ENCODE measurements around the gene SLC6A3. TPM values are rescaled to one million over a fixed set of nuclear protein-coding genes. Genes with fewer than 3 reads are reported as not detected.

Gene SLC6A3
- total and polyA plus RNA-seq, 2 donors (not counting 1 experiment from before 2014, with no cell fraction given): 0.01 to 0.15 TPM

- Histone ChIP-seq H3K9me3 (ENCODE audit: control extremely low read depth in 1 of 3, control insufficient read depth in 2 of 3, insufficient read depth in 1 of 3, low read length in 2 of 3) (peaks cover 0 to 7% (median 3%) of the 10 kb centered on the region in 3 donors), H3K27me3 (replicated peaks in 1 of 4; ENCODE audit: control extremely low read depth in 1 of 4, control insufficient read depth in 3 of 4, insufficient read depth in 4 of 4, low read length in 3 of 4) (peaks cover 0 to 3% (median 0%) of the 10 kb centered on the region in 4 experiments), H3K9ac (ENCODE audit: low read length) (no peak overlapping the region), H3K4me3 (ENCODE audit: control extremely low read depth in 1 of 5, extremely low read depth in 1 of 5, insufficient read depth in 1 of 5, low read depth in 2 of 5, low read length in 4 of 5) (no peak overlapping the region), H3K4me1 (ENCODE audit: control insufficient read depth in 2 of 2, insufficient read depth in 2 of 2, low read length in 2 of 2) (peaks cover 17 to 28% of the 10 kb centered on the region in 2 donors), H3K4me2 (replicated peaks; ENCODE audit: low read depth, low read length, poor library complexity, severe bottlenecking) (no peak overlapping the region), H2AFZ (ENCODE audit: insufficient read depth, low read depth, low read length, poor library complexity, severe bottlenecking) (no peak overlapping the region), H4K20me1 (ENCODE audit: control insufficient read depth, insufficient read depth, low read length, poor library complexity, severe bottlenecking) (no peaks in the 10 kb centered on the region), H3K27ac (ENCODE audit: low read length in 2 of 2) (no peak overlapping the region), H3K36me3 (replicated peaks in 1 of 2; ENCODE audit: control extremely low read depth in 1 of 2, control insufficient read depth in 1 of 2, extremely low read depth in 1 of 2, insufficient read depth in 2 of 2, low read length in 1 of 2) (no peaks in the 10 kb centered on the region), H3K79me2 (ENCODE audit: control insufficient read depth, insufficient read depth, low read length) (no peaks in the 10 kb centered on the region)
- Mint-ChIP-seq H3K9me3 (ENCODE audit: insufficient read depth) (no peaks in the 10 kb centered on the region), H3K4me1 (peaks cover 36% of the 10 kb centered on the region), H3K4me3 (no peak overlapping the region), H3K27me3 (peaks cover 7% of the 10 kb centered on the region), H3K27ac (no peak overlapping the region)
- DNase-seq (no peak), ATAC-seq (ENCODE audit: low read depth) (no peak)
- intact Hi-C loops (cut with micrococcal nuclease): loop anchor here (10.0 kb wide), 1 partner anchor 210 kb away; no protein-coding TSS in a partner anchor
- WGBS (ENCODE audit: insufficient coverage): 96% methylated on average over 5 of the region's 10 CpGs
- ChIA-PET CTCF (interaction anchor here (0.7 to 2.3 kb wide), 6 partner anchors 13 to 210 kb away, joined by 3 to 9 read pairs (median 4); partner anchors contain the start of gene CLPTM1L), POLR2A (interaction anchor here (0.6 to 3.4 kb wide), 3 partner anchors 13 to 85 kb away, joined by 3 to 26 read pairs (median 16); partner anchors contain the start of gene CLPTM1L)
- TF ChIP-seq EZH2 (IDR thresholded peaks at IDR 0.05; ENCODE audit: borderline replicate concordance, insufficient read depth, low read depth, low read length, poor library complexity, severe bottlenecking) (no peak), CTCF (IDR thresholded peaks at IDR 0.05) (no peak)
Measured at GRCh38 chr5:1384521-1384920, 60.7 kb downstream of the SLC6A3 start.

- no peak overlapping the region for H3K27ac ChIP-seq (ENCODE audit: low read length in 2 of 2)
- intact Hi-C loops (cut with micrococcal nuclease): loop anchor here (10.0 kb wide), 1 partner anchor 211 kb away; no protein-coding TSS in a partner anchor
- no peak overlapping the region for H3K4me3 ChIP-seq (ENCODE audit: control extremely low read depth in 1 of 5, extremely low read depth in 1 of 5, insufficient read depth in 1 of 5, low read depth in 2 of 5, low read length in 4 of 5)
- peaks cover 17 to 28% of the 10 kb centered on the region in 2 donors for H3K4me1 ChIP-seq (ENCODE audit: control insufficient read depth in 2 of 2, insufficient read depth in 2 of 2, low read length in 2 of 2)
- Mint-ChIP-seq H3K9me3 (ENCODE audit: insufficient read depth) (no peaks in the 10 kb centered on the region), H3K27ac (no peak overlapping the region), H3K4me3 (no peak overlapping the region), H3K27me3 (peaks cover under 1% of the 10 kb centered on the region), H3K4me1 (peaks cover 36% of the 10 kb centered on the region)
- H3K9ac ChIP-seq (ENCODE audit: low read length): no peak overlapping the region
- no peak overlapping the region for H2AFZ ChIP-seq (ENCODE audit: insufficient read depth, low read depth, low read length, poor library complexity, severe bottlenecking)
- 56% methylated on average over 7 of the region's 8 CpGs for WGBS (ENCODE audit: insufficient coverage)
- peaks cover 0 to 11% (median 3%) of the 10 kb centered on the region in 3 donors for H3K9me3 ChIP-seq (ENCODE audit: control extremely low read depth in 1 of 3, control insufficient read depth in 2 of 3, insufficient read depth in 1 of 3, low read length in 2 of 3)
- DNase-seq (no peak), ATAC-seq (ENCODE audit: low read depth) (no peak)
- ChIA-PET POLR2A (no interaction called here), CTCF (no interaction called here)
- H3K36me3 ChIP-seq (replicated peaks in 1 of 2; ENCODE audit: control extremely low read depth in 1 of 2, control insufficient read depth in 1 of 2, extremely low read depth in 1 of 2, insufficient read depth in 2 of 2, low read length in 1 of 2): no peaks in the 10 kb centered on the region
- no peaks in the 10 kb centered on the region for H3K27me3 ChIP-seq (replicated peaks in 1 of 4; ENCODE audit: control extremely low read depth in 1 of 4, control insufficient read depth in 3 of 4, insufficient read depth in 4 of 4, low read length in 3 of 4)
- no peak for TF ChIP-seq EZH2 (IDR thresholded peaks at IDR 0.05; ENCODE audit: borderline replicate concordance, insufficient read depth, low read depth, low read length, poor library complexity, severe bottlenecking)
- TF ChIP-seq CTCF (IDR thresholded peaks at IDR 0.05): no peak
- H4K20me1 ChIP-seq (ENCODE audit: control insufficient read depth, insufficient read depth, low read length, poor library complexity, severe bottlenecking): no peaks in the 10 kb centered on the region
- no peaks in the 10 kb centered on the region for H3K79me2 ChIP-seq (ENCODE audit: control insufficient read depth, insufficient read depth, low read length)
- no peak overlapping the region for H3K4me2 ChIP-seq (replicated peaks; ENCODE audit: low read depth, low read length, poor library complexity, severe bottlenecking)
Measured at GRCh38 chr5:1383886-1384401, 61.3 kb downstream of the SLC6A3 start.

Measured in B cell (primary cell).